Astrocyte (in vitro differentiated cells and primary cell): Measurements from ENCODE around the gene NAA60.

Experiments used
- CTCF ChIP-seq: IDR thresholded peaks from 2 replicates; pipeline ENCODE4 v1.5.1; 2011; ENCODE audit warnings: low read depth, mild to moderate bottlenecking, inconsistent platforms, low read length, moderate library complexity; ENCODE audit not compliant: insufficient read depth
- EZH2 ChIP-seq: IDR thresholded peaks from 2 replicates; pipeline ENCODE4 v1.6.1; 2012; ENCODE audit warnings: mild to moderate bottlenecking, low read length, inconsistent platforms; ENCODE audit not compliant: insufficient read depth

- TF ChIP-seq CTCF = no peak
- no peak for TF ChIP-seq EZH2
Observed at GRCh38 chr16:3444032-3444388, 530 bp downstream of the NAA60 start.
